Activated naive CD4-positive, alpha-beta T cell treated with anti-CD3 and anti-CD28 coated beads, Interleukin-2, amount 50 U/mL, for 72 hours (primary cell): ENCODE measurements around the gene THADA. TPM values are rescaled to one million over a fixed set of nuclear protein-coding genes. Genes with fewer than 3 reads are reported as not detected.
A peak's percentile ranks its signal among the peaks of the same experiment; 100 is the strongest.
"Not testable (repeated sequence)": the region's sequence is repeated elsewhere in the genome, so short reads cannot be mapped to it uniquely, and the experiment has no call there.

Experiments
- ATAC-seq, 2 donors: fragments of 150-1000 bp; cut with Tn5 transposase; 2 replicates each; pipeline ENCODE4 v1.10.0; 2021; ENCODE audit warnings: mild to moderate bottlenecking in 2 of 2, moderate library complexity in 2 of 2
- DNase-seq, 2 donors: peaks; one replicate each; pipeline ENCODE4 v3.0.0; 2021 to 2022; ENCODE audit warnings: low spot score in 2 of 2
- H3K27ac Mint-ChIP-seq, 2 donors: one replicate each; pipeline ENCODE4 v1.8.0; 2022; ENCODE audit warnings: mild to moderate bottlenecking in 2 of 2, mixed read lengths in 2 of 2
- H3K36me3 Mint-ChIP-seq, 2 donors: one replicate each; pipeline ENCODE4 v1.8.0; 2022; ENCODE audit warnings: mixed read lengths in 2 of 2
- H3K9me3 Mint-ChIP-seq, 2 donors: one replicate each; pipeline ENCODE4 v1.8.0; 2022; ENCODE audit warnings: mixed read lengths in 2 of 2
- total RNA-seq, 2 donors: library from RNA; stranded (reverse); gene quantifications; one replicate each; pipeline ENCODE4 v1.2.3, GENCODE V29; 2022

The THADA gene
- total RNA-seq, 2 donors from 2014 or later = 19.3 to 33.5 TPM

GRCh38 chr2:43387092-43388062, 208.5 kb downstream of the THADA start:
- DNase-seq (no peak), ATAC-seq (peak; percentile 68 to 93)
- H3K27ac Mint-ChIP-seq = peak overlapping the region; percentile 14 to 37

DNA sequence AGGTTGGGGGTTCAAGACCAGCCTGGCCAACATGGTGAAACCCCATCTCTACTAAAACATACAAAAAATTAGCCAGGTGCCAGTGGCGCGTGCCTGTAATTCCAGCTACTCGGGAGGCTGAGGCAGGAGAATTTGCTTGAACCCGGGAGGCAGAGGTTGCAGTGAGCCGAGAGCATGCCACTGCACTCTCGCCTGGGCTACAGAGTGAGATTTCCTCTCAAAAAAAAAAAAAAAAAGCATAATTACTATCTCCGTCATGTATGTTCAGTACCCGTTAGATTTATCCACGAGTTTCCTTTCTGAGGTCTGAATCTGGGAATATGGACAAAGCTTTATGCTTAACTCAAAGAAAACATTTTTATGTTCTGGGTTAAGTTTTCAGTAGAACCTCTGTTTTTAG, 209.2 kb downstream of the THADA start:
- H3K27ac Mint-ChIP-seq = peak overlapping the region; percentile 14 to 56
- H3K9me3 Mint-ChIP-seq, DNase-seq, ATAC-seq, H3K36me3 Mint-ChIP-seq: not testable (repeated sequence)

More at GRCh38 chr2:43387092-43388062, 208.5 kb downstream of the THADA start:
- Mint-ChIP-seq H3K36me3 (no peaks in the 10 kb centered on the region), H3K9me3 (no peaks in the 10 kb centered on the region)

DNA sequence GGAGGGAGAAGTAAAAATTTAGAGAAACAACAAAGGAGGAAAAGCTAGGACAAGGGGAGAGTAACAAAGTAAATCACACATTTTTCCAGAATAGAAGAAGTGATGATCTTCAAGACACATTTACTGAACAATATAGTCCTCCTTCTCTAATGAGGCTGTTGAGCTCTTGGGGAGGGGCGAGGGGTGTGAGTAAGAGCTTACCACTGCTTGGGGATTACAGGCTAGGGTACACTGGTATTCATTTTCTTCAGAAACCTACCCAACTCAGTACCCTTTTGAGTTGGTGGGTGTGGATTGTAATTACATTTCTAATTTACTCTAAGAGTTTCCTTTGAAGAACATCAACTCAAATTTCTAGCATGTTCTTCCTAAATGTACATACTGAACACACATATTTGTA, 211.7 kb downstream of the THADA start:
- DNase-seq (no peak), ATAC-seq (no peak)
- H3K9me3 Mint-ChIP-seq = no peaks in the 10 kb centered on the region
- H3K36me3 Mint-ChIP-seq = peaks cover 0 to 6% of the 10 kb centered on the region in 2 donors
- H3K27ac Mint-ChIP-seq = no peak overlapping the region

DNA sequence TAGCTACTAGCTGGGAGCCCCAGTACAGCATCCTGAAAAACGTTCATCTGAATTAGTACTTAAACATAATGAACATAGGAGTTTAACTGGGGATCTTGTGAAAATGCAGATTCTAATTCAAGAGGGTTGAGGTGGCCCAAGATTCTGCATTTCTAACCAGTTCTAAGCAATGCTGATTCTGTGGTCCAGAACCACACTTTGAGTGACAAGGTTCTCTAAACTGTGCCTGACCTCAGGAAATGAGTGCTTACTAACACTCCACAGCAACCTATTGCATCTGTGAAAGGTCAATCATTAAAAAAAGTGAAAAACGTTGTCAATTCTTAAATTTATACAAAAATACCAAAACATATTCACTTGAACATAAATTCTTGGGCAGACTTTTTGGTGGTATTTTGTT, 212.3 kb downstream of the THADA start:
- DNase-seq (no peak), ATAC-seq (peak in 1 of 2 donors; percentile 73)
- Mint-ChIP-seq H3K27ac (no peak overlapping the region), H3K36me3 (peaks cover 0 to 6% of the 10 kb centered on the region in 2 donors), H3K9me3 (no peaks in the 10 kb centered on the region)

DNA sequence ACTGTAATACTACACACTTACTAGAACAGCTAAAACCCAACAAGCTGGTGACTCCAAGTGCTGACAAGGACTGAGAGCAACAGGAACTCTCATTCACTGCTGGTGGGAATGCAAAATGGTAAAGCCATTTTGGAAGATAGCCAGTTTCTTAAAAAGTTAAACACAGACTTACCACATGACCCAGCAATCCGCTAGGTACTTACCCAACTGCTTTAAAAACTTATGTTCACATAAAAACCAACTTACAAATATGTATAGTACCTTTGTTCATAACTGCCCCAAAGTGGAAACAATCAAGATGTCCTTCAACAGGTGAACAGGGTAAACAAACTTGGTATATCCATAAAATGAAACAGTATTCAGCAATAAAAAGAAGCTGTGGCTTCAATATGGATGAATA, 216.3 kb downstream of the THADA start:
- Mint-ChIP-seq H3K9me3 (no peaks in the 10 kb centered on the region), H3K36me3 (peaks cover 6% of the 10 kb centered on the region in 2 donors), H3K27ac (no peak overlapping the region)
- DNase-seq (no peak), ATAC-seq (no peak)

DNA sequence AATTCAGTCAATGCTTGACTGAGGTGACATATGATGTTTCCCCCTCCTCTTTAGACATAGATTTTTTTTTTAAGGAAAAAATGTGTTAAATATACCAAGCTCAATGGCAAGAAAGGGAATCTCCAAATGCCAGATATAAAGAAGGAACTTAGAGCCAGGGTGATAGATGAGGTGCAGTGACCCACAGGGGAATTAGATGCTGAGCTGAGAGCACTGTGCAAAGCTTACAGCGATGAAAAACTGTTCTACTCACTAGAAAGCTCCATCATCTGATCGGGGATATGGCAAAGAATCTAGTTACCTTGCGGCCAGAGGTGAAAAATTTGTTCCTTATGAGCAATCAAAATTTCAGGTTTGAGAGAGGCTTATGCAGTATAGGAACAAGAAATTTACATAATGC, 218.5 kb downstream of the THADA start:
- peaks cover 6% of the 10 kb centered on the region in 2 donors for H3K36me3 Mint-ChIP-seq
- H3K9me3 Mint-ChIP-seq = no peaks in the 10 kb centered on the region
- no peak for ATAC-seq
- no peak overlapping the region for H3K27ac Mint-ChIP-seq
- no peak for DNase-seq

DNA sequence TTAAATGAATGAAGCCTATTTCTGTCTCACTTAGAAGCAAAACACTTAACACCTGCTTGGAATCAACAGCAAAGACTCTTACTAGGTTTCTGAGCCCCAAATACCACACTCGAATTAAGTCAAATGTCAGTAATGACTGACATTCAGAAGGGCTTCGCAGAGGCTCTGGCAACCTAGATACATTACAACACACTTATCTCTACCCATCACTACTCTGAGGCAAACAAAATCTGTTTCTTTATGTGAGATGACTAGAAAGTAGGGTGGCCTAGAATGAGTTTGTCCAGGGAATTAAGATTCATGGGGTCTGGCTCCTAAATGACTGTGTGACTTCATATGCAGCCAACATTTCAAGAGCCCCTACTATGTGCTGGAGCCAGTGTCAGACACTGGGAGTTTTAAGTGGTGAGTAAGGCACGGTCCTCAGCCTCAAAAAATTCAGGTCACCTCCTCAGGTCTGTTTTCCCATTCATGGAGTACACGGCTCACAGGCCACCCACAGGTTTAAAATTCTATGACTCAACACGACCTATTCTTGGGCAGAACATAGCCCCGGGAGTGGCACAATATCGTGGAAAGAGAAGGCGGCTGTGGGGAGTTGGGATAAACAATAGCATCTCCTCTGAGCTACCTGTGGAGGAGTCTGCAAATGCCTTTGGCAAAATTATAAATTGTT, 219.2 kb downstream of the THADA start:
- DNase-seq = no peak
- Mint-ChIP-seq H3K27ac (no peak overlapping the region), H3K36me3 (peaks cover 6% of the 10 kb centered on the region in 2 donors), H3K9me3 (no peaks in the 10 kb centered on the region)
- no peak for ATAC-seq

GRCh38 chr2:43375746-43376522, 219.9 kb downstream of the THADA start:
- ATAC-seq = no peak
- no peaks in the 10 kb centered on the region for H3K9me3 Mint-ChIP-seq

GRCh38 chr2:43372416-43373081, 223.3 kb downstream of the THADA start:
- H3K27ac Mint-ChIP-seq = no peak overlapping the region
- ATAC-seq (no peak), DNase-seq (no peak)
- peaks cover 0 to 6% of the 10 kb centered on the region in 2 donors for H3K36me3 Mint-ChIP-seq
- H3K9me3 Mint-ChIP-seq = no peaks in the 10 kb centered on the region

More at GRCh38 chr2:43375746-43376522, 219.9 kb downstream of the THADA start:
- H3K27ac Mint-ChIP-seq = no peak overlapping the region
- peaks cover 6% of the 10 kb centered on the region in 2 donors for H3K36me3 Mint-ChIP-seq
- no peak for DNase-seq

DNA sequence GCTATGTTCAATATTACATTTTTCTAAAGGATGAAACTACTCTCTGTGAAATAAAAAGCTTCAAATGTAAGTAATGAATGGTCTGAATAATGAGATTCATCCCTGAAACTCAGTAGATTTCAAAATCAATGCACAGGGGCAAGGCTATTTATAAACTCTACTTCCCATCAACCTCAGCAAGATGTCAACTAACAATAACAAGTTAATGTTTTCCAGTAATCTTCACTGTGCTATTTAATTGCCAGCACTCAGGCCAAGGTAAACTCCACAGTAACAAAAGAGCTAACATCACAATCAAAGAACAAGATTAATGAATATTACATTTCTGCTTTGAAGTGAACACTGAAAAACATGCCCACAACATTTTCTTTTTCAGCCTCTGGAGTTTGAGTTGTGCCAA, 225.1 kb downstream of the THADA start:
- DNase-seq = no peak
- Mint-ChIP-seq H3K9me3 (no peaks in the 10 kb centered on the region), H3K27ac (no peak overlapping the region), H3K36me3 (peaks cover 0 to 12% of the 10 kb centered on the region in 2 donors)
- no peak for ATAC-seq

DNA sequence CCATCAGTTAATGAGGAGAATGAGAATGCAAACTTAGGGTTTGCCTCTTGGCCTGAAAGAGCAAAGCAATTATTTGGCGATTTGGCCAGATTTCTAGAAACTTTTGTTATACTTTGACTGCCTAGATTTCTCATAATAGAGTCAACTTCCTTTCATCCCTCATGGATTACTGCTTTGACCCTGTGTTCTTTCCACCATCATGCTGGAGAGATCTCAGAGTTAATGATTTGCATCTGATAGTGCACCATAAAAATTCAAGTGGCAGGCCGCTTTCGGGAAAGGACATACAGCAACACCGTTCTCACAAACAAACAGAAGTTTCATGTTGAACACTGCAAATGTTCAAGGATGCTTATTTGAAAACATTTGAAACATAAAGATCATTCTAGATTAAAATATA, 225.7 kb downstream of the THADA start:
- no peak for DNase-seq
- H3K9me3 Mint-ChIP-seq = no peaks in the 10 kb centered on the region
- no peak for ATAC-seq
- no peak overlapping the region for H3K27ac Mint-ChIP-seq
- peaks cover 0 to 12% of the 10 kb centered on the region in 2 donors for H3K36me3 Mint-ChIP-seq

DNA sequence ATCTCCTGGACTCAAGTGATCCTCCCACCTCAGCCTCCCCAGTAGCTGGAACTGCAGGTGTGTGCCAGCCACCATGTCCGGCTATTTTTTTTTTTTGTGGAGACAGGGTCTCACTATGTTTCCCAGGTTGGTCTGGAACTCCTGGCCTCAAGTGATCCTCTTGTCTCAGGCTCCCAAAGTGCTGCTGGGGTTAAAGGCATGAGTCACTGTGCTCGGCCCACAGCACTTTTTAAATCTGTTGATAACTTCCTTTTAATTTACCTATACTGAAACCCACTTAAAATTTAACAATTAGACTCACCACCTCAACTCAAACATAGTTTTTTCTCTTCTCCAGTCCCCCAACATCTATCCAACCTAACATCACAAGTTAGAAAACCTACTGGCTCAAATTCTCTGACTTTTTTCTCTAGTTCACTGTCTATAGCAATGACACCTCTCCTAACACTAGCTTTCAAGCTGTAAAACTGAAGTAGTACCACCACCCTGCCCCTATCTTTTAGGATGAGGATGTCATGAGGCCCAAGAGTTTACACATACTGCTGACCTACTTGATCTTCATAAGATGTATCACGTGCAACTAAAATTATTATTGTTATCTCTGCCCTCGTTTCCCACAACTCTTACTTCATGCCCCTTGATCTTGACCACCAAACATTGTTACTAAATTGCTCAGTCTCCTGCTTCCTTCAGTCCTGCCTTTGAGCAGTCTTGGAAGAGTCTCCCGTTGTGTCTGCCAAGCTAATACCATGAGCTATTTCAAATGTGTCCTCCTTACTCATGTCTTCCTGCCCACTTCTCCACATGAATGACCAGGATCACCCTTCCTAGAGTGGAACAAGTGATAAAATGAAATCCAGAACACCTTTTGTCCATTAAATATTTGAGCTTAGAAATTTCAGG, 227.1 kb downstream of the THADA start:
- Mint-ChIP-seq H3K9me3 (no peaks in the 10 kb centered on the region), H3K27ac (peak overlapping the region in 1 of 2 donors; percentile 9), H3K36me3 (peaks cover 0 to 12% of the 10 kb centered on the region in 2 donors)
- DNase-seq (no peak), ATAC-seq (no peak)

- H3K27ac Mint-ChIP-seq = no peak overlapping the region
- H3K36me3 Mint-ChIP-seq = peaks cover 0 to 12% of the 10 kb centered on the region in 2 donors
- DNase-seq = no peak
- no peaks in the 10 kb centered on the region for H3K9me3 Mint-ChIP-seq
- ATAC-seq = no peak
Measured at GRCh38 chr2:43367012-43367782, 228.6 kb downstream of the THADA start.

DNA sequence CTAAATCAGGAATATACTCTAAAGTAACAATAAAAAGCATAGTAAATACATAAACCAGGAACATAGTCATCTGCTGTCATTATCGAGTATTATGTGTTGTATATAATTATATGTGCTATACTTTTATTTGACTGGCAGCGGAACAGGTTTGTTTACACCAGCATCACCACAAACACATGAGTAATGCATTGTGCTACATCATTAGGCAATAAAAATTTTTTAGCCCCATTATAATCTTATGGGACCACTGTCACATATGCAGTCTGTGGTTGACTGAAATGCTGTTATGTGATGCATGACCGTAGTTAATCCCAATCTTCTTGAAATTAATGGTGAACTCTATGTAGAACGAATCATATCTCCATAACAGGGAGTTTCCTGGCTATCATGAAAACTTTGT, 232.7 kb downstream of the THADA start:
- ATAC-seq (no peak), DNase-seq (no peak)
- Mint-ChIP-seq H3K9me3 (no peaks in the 10 kb centered on the region), H3K27ac (no peak overlapping the region), H3K36me3 (peaks cover 0 to 5% of the 10 kb centered on the region in 2 donors)

DNA sequence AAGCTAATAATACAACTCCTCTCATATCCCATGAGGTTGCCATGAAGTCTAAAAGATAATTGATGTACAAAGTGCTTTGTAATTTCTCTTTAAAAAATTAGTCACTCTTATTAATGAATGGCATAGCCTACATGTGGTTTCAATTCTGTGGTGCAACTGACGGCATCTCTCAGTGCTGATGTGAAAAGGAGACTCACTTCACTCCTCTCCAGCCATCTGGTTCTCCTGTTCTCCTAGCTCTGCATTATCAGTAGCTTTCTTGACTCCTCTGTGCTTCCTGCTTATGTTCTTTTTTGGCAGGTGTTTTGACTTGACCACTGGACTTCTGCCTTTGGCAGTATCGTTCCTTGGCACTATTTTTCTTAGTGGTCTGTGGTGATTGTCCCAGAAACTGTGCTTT, 234.6 kb downstream of the THADA start:
- Mint-ChIP-seq H3K36me3 (peaks cover 0 to 3% of the 10 kb centered on the region in 2 donors), H3K9me3 (no peaks in the 10 kb centered on the region), H3K27ac (no peak overlapping the region)
- ATAC-seq (no peak), DNase-seq (no peak)
